ENCODE measurements around the gene RGS3. TPM values are rescaled to one million over a fixed set of nuclear protein-coding genes. Genes with fewer than 3 reads are reported as not detected.

Gene RGS3
- total and polyA plus RNA-seq, 2 experiments from 2014 or later, result 44.5 to 48.6 TPM

- TF ChIP-seq EZH2phosphoT487 (IDR thresholded peaks at IDR 0.05; ENCODE audit: insufficient read depth, low read depth) (no peak), EZH2 (IDR thresholded peaks at IDR 0.05; ENCODE audit: insufficient read depth, poor library complexity, severe bottlenecking) (no peak)
- Histone ChIP-seq H3K79me2 (ENCODE audit: insufficient read depth) (peaks cover 81% of the 10 kb centered on the region), H4K20me1 (ENCODE audit: insufficient read depth) (peaks cover 4% of the 10 kb centered on the region; the same call in 1 of the 2 replicates), H3K9me3 (ENCODE audit: low read depth) (no peaks in the 10 kb centered on the region), H3K4me3 (no peak overlapping the region), H3K9me2 (ENCODE audit: insufficient read depth) (no peaks in the 10 kb centered on the region), H3F3A (ENCODE audit: insufficient read depth) (0 out of 2 replicates have a peak, but pooled peaks cover 7% of the 10 kb centered on the region), H2AFZ (no peak overlapping the region), H3K27ac (no peak overlapping the region), H3K27me3 (replicated peaks; ENCODE audit: insufficient read depth) (no peaks in the 10 kb centered on the region), H3K36me3 (ENCODE audit: low read depth) (no peaks in the 10 kb centered on the region), H3K4me1 (ENCODE audit: insufficient read depth) (peaks cover 27% of the 10 kb centered on the region), H3K4me2 (ENCODE audit: unreplicated experiment) (no peak overlapping the region), H3K9ac (no peak overlapping the region)
- 71 to 74% methylated on average over 11 of the region's 11 CpGs for WGBS, 2 experiments (ENCODE audit: low coverage in 1 of 2, low lambda C conversion rate in 2 of 2, missing lambda C conversion rate in 2 of 2)
- no peak for DNase-seq
- in situ Hi-C loops (cut with MboI), result no loop called here
Observed at GRCh38 chr9:113568571-113569321, 105.2 kb downstream of the RGS3 start.

GRCh38 chr9:113569472-113570060 lies 106.0 kb downstream of the RGS3 start:
- 0 out of 2 replicates have a peak, but pooled peaks cover under 1% of the 10 kb centered on the region for H3F3A ChIP-seq (ENCODE audit: insufficient read depth)
- no peak overlapping the region for H3K9ac ChIP-seq
- TF ChIP-seq EZH2phosphoT487 (IDR thresholded peaks at IDR 0.05; ENCODE audit: insufficient read depth, low read depth), result no peak
- TF ChIP-seq EZH2 (IDR thresholded peaks at IDR 0.05; ENCODE audit: insufficient read depth, poor library complexity, severe bottlenecking), result no peak
- H3K27ac ChIP-seq, result no peak overlapping the region
- H3K4me3 ChIP-seq, result no peak overlapping the region
- H4K20me1 ChIP-seq (ENCODE audit: insufficient read depth), result peaks cover 4% of the 10 kb centered on the region; the same call in 1 of the 2 replicates
- H3K4me2 ChIP-seq (ENCODE audit: unreplicated experiment), result no peak overlapping the region
- no peaks in the 10 kb centered on the region for H3K9me3 ChIP-seq (ENCODE audit: low read depth)
- in situ Hi-C loops (cut with MboI), result no loop called here
- peaks cover 30% of the 10 kb centered on the region for H3K4me1 ChIP-seq (ENCODE audit: insufficient read depth)
- WGBS, 2 experiments (ENCODE audit: low coverage in 1 of 2, low lambda C conversion rate in 2 of 2, missing lambda C conversion rate in 2 of 2), result 100% methylated on average over 1 to 2 of the region's 2 CpGs
- H3K27me3 ChIP-seq (replicated peaks; ENCODE audit: insufficient read depth), result no peaks in the 10 kb centered on the region
- H2AFZ ChIP-seq, result no peak overlapping the region
- H3K9me2 ChIP-seq (ENCODE audit: insufficient read depth), result no peaks in the 10 kb centered on the region
- H3K79me2 ChIP-seq (ENCODE audit: insufficient read depth), result peaks cover 87% of the 10 kb centered on the region
- no peaks in the 10 kb centered on the region for H3K36me3 ChIP-seq (ENCODE audit: low read depth)
- DNase-seq, result no peak

GRCh38 chr9:113570106-113570505 lies 106.6 kb downstream of the RGS3 start:
- 98 to 99% methylated on average over 9 of the region's 9 CpGs for WGBS, 2 experiments (ENCODE audit: low coverage in 1 of 2, low lambda C conversion rate in 2 of 2, missing lambda C conversion rate in 2 of 2)
- no peak overlapping the region for H2AFZ ChIP-seq
- no peak overlapping the region for H3K4me2 ChIP-seq (ENCODE audit: unreplicated experiment)
- H3K79me2 ChIP-seq (ENCODE audit: insufficient read depth), result peaks cover 92% of the 10 kb centered on the region
- in situ Hi-C loops (cut with MboI), result no loop called here
- H4K20me1 ChIP-seq (ENCODE audit: insufficient read depth), result peaks cover 4% of the 10 kb centered on the region; the same call in 1 of the 2 replicates
- H3K4me1 ChIP-seq (ENCODE audit: insufficient read depth), result peaks cover 30% of the 10 kb centered on the region
- DNase-seq, result no peak
- no peak overlapping the region for H3K4me3 ChIP-seq
- H3K36me3 ChIP-seq (ENCODE audit: low read depth), result no peaks in the 10 kb centered on the region
- H3K27ac ChIP-seq, result no peak overlapping the region
- H3K9me3 ChIP-seq (ENCODE audit: low read depth), result no peaks in the 10 kb centered on the region
- H3K9me2 ChIP-seq (ENCODE audit: insufficient read depth), result no peaks in the 10 kb centered on the region
- no peaks in the 10 kb centered on the region for H3F3A ChIP-seq (ENCODE audit: insufficient read depth)
- H3K27me3 ChIP-seq (replicated peaks; ENCODE audit: insufficient read depth), result no peaks in the 10 kb centered on the region
- no peak for TF ChIP-seq EZH2 (IDR thresholded peaks at IDR 0.05; ENCODE audit: insufficient read depth, poor library complexity, severe bottlenecking)
- no peak for TF ChIP-seq EZH2phosphoT487 (IDR thresholded peaks at IDR 0.05; ENCODE audit: insufficient read depth, low read depth)
- H3K9ac ChIP-seq, result no peak overlapping the region

GRCh38 chr9:113570749-113571711 lies 107.5 kb downstream of the RGS3 start:
- Histone ChIP-seq H3K9me2 (ENCODE audit: insufficient read depth) (no peaks in the 10 kb centered on the region), H3K9ac (no peak overlapping the region), H3F3A (ENCODE audit: insufficient read depth) (no peaks in the 10 kb centered on the region), H3K27ac (no peak overlapping the region), H3K27me3 (replicated peaks; ENCODE audit: insufficient read depth) (no peaks in the 10 kb centered on the region), H3K79me2 (ENCODE audit: insufficient read depth) (peaks cover 95% of the 10 kb centered on the region), H3K4me1 (ENCODE audit: insufficient read depth) (peaks cover 28% of the 10 kb centered on the region), H4K20me1 (ENCODE audit: insufficient read depth) (peaks cover 4% of the 10 kb centered on the region; the same call in 1 of the 2 replicates), H3K9me3 (ENCODE audit: low read depth) (no peaks in the 10 kb centered on the region), H2AFZ (no peak overlapping the region), H3K4me3 (no peak overlapping the region), H3K4me2 (ENCODE audit: unreplicated experiment) (no peak overlapping the region), H3K36me3 (ENCODE audit: low read depth) (no peaks in the 10 kb centered on the region)
- in situ Hi-C loops (cut with MboI), result no loop called here
- WGBS, 2 experiments (ENCODE audit: low coverage in 1 of 2, low lambda C conversion rate in 2 of 2, missing lambda C conversion rate in 2 of 2), result 92 to 96% methylated on average over 12 of the region's 12 CpGs
- DNase-seq, result no peak
- TF ChIP-seq EZH2 (IDR thresholded peaks at IDR 0.05; ENCODE audit: insufficient read depth, poor library complexity, severe bottlenecking) (no peak), EZH2phosphoT487 (IDR thresholded peaks at IDR 0.05; ENCODE audit: insufficient read depth, low read depth) (no peak)

Measured in GM23248 (cell line).